ENCODE results near the gene LRMDA.
"Not testable (repeated sequence)": the region's sequence is repeated elsewhere in the genome, so short reads cannot be mapped to it uniquely, and the experiment has no call there.

LRMDA gene

GRCh38 chr10:75617485-75618155 lies 186.2 kb downstream of the LRMDA start:
- no peak for DNase-seq

GRCh38 chr10:75619635-75620034 lies 188.2 kb downstream of the LRMDA start:
- no peak for DNase-seq

- DNase-seq: no peak
Observed at GRCh38 chr10:75620356-75620755, 188.9 kb downstream of the LRMDA start.

DNA sequence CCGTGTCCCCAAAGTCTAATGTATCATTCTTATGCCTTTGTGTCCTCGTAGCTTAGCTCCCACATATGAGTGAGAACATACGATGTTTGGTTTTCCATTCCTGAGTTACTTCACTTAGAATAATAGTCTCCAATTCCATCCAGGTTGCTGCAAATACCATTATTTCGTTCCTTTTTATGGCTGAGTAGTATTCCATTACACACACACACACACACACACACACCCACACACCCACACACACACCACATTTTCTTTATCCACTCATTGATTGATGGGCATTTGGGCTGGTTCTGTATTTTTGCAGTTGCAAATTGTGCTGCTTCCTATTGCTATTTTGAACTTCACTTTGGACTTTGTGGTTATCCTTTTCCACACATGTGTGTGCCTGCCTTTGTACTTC lies 189.6 kb downstream of the LRMDA start:
- DNase-seq: not testable (repeated sequence)

GRCh38 chr10:75622503-75622902 lies 191.1 kb downstream of the LRMDA start:
- DNase-seq: no peak

DNA sequence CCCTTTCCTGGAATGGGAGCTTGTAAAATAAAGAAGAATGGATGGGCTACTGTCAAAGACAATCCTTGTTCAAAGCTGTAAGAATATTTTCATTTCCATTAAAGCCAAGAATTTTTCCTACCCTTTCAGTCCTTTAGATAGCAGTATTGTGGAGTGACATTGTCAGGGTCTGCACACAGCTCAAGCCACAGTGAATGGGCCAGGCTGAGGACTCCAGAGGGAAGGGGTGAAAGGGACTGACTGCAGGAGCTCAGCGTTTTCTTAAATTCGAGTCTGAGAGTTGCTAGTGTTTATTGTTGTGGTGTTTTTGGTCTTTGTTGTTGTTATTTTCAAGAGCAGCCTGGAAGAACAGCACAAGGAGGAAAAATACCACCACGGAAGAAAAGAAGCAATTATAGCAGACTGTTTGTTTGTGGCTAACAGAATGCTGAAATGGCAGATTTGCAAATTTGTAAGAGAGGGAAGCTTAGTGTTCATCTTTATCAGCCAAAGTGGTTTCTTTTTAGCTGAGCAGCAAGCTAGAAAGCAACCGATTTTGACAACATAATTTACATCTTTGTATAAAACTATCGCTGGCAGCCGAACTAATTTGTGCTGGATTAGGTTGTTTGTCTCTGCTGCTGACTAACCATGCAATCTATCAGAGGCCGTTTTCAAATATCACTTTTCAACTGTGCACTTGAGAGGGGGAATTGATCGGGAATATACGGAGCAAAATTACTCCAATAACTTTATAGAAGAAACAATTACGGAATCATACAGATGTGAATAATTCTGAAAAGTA lies 192.1 kb downstream of the LRMDA start:
- DNase-seq: no peak

DNA sequence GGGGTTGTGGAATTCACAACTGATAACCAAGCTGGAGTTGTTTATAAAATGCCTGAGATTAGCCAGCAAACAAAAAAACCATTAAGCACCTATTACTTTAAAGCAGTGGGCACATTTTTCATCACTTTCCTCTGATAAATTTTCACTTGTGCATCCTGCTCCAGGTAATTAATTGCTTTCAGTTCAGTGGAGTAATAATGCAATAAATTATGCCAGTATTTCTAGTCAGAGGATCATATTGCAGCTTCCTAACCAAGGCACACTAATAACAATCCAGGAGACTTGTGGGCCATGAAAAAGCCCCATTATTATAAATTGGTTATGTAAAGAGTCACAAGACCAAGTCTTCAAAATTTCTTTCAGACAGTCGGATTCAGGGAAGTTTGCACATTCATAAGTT lies 193.2 kb downstream of the LRMDA start:
- DNase-seq: no peak

DNA sequence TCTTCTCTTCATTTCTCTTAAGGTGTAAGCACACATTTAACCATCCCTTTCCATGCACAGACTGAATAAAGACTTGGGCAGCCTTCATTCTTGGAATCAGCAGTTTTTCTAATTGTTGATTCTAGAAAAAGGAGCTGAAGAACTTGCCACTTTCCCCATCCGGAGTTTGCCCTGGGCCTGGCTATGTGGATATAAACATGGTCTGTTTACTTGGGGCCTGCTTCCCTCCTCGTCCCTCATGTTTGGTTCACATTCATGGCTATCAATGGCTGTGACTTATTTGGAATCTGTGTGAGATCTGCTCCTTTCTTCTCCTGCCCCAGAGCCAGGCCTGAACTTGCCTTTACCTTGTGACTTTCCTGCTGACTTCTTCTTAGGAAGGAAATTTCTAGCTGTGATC lies 199.3 kb downstream of the LRMDA start:
- DNase-seq: no peak

GRCh38 chr10:75632805-75633462 lies 201.5 kb downstream of the LRMDA start:
- DNase-seq: no peak

- no peak for DNase-seq
Observed at GRCh38 chr10:75633568-75633967, 202.1 kb downstream of the LRMDA start.

DNA sequence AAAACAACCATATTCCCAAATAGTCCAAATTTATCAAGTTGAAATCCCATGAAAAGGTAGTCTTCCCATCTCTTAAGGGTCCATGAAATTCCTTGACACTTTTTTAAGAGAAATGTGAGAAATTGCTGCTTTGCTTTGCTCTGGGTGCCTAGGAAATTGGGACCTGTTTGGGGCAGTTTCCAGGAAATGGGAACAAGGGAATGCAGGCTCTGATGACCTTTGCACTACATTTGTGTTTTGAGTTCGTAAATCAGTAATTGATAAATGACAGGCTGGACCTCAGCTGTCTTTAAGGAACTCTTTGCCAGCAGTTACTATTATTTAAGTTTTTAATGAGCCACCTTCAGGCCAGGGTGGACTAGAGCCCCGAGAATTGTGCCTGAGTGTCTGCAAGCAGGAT lies 203.5 kb downstream of the LRMDA start:
- DNase-seq: no peak

DNA sequence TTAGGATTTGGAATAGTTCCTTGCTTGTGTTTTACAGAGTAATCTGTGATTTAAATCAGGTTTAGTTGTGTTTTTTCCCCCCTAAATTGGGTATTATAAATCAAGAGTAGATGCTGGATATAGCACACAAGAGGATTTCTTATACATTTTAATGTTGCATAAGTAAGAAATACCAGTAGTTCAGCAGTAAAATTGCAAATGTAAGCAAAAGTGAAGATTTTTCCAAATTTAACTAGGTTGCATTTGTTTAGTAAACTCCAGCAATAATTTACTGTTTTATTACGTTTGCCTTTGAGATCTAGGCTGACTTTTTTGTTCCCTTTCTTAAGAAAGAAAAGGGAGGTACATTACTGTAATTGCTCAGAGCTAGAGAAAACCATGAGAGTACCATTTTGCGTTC lies 207.3 kb downstream of the LRMDA start:
- no peak for DNase-seq

DNA sequence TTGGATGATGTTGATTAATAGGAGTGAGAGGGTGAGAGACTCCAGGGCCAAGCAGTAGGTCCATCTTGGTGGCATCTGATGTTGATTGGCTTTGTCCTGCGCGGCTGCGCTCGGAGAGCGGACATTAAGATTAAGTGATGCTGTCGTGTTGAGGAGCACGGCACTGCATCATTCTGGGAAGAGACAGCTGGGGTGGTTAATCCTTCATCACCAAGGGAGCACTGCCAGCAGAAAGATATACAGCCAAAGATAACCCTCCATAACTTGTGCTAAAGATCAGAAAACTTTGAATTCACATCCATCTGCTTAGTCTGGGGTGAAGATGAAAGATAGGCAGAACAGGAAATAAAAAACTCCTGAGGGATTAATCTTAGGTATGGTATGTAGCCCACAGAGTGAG lies 208.3 kb downstream of the LRMDA start:
- no peak for DNase-seq

DNA sequence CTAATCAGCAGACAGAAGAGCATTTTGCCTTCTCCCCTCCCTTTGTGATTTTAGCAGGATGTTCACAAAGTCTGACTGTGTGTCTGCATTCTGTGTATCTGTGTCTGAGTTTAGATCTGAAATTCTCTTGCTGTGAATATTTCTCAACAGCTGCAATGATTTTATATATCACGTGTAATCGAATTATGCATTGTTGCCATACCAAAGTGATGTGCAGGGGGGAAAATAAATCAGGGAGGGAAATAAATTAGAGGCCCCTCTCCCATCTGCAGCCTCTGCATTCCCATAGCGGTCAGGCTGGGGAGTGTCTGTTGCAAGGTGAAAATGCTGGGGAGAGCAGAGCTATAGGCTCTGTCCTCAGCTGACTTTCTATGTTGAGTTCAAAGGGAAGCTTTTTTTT lies 209.0 kb downstream of the LRMDA start:
- DNase-seq: no peak

- no peak for DNase-seq
Observed at GRCh38 chr10:75640803-75641202, 209.4 kb downstream of the LRMDA start.

- DNase-seq: no peak
Observed at GRCh38 chr10:75643405-75643804, 212.0 kb downstream of the LRMDA start.

DNA sequence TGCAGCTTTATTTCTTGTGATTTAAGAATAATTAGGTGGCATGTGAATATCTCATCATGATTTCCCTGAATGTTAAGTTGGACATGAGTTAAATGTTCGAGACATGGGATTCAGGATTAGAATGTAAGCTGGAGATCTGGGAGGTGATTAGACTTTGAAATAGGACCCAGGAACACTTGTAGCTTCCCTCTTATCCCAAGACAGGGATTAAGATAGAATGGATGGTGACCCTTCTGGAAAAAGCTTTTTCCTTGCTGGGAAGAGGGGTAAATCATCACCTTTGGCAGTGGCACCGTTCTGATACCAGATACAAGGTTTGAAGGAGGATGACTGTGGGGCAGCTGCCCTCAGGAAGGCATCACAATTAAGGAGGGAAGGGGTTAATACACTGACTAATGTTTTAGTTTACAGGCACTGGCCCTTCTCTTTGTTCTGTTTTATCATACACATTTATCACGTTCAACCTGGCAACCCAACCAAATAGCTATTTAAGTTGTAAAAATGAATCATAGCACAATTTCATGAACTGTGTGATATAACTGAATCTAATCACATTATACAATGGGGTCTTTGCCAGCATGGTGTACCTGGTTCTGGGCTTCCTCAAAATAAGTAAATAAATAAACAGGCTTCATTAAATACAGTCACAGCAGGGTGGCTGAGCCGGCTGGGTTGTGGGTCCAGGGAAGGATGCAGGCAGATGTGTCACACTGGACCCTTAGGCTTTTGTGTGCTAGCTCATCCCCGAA lies 212.7 kb downstream of the LRMDA start:
- DNase-seq: no peak

DNA sequence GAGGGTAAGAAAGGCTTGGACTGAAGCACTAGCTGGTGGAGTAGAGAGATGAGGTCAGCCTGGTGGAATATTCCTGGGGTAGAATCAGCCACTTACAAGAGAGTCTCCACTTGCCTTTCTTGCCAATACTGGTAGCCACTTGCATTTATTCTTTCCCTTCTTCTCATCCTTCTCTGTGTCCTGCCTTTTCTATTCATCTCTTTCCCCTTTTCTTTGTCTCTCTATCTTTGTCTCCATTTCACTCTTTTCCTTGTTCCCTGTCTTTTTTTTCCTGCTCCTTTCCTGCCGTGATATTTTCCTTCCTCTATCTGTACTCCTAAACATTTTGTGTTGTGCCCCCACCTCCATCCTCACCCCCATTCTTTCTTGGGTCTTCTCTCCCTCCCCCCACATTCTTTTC lies 214.3 kb downstream of the LRMDA start:
- DNase-seq: no peak

DNA sequence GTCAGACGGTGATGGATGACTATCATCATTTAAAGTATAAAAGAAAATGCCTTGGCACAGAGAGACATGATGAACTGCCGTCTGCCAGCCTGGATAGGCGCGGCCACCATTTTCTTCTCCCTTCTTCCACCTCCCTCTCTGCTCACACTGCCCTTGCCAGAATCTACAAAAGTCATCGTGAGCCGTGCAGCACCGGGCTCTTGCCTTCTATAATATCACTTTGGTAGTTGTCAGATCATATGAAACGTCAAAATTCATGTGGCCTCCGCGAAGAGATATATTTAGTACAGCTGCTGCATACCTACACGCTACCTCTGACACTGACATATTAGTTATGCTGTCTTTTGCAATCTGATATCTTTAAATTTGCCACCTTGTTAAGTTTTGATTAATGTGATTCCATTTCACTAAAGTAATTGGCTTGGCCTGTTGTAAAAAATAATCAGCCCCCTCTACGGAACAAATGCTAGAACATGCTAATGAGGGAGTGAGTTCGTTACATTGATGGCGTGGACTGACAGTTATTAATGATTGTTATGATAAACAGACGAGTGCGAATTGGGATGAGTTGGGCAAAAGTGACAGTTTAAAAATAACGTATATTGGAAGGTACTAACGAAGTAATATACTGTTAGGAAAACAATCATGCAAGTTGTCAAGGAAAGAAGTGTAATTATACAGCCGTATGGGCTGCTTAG lies 214.9 kb downstream of the LRMDA start:
- DNase-seq: no peak

DNA sequence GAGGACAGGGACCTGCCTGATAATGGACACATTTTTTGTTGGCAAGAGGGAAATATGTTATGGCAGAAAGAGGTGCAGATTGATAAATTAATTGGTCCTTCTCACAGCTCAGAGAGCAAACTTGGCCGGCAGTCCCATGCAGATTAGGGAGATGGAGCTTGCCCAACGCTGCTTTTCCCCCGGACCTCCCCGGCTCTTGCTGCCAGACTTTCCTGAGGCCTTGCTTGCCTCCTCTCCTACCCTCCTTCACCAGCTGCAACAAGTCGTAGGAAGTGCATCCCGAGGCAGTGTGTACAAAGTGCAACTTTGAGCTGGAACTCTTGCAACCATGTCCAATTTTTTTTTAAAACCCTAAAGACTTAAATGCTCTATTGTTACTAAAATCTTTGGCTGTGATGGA lies 215.5 kb downstream of the LRMDA start:
- no peak for DNase-seq

DNA sequence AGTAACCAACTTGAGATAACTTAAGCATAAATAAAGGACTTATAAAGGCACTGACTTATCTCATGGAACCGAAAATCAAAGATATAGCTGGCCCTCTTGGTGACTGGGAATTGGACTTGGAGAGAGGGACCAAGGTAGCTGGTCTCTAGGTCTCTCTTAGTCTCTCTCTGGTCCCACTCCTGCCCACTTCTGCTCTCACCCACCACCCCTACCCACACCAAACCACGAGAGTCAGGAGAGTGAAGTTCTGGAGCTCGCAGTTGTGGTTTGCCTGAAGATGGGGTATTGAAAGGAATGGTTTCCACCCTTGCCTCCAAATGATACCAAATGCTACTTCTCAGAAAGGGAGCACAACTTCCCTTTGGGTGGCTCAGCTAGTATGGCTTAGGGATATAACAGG lies 216.3 kb downstream of the LRMDA start:
- no peak for DNase-seq

GRCh38 chr10:75648351-75648750 lies 216.9 kb downstream of the LRMDA start:
- no peak for DNase-seq

- DNase-seq: no peak
Observed at GRCh38 chr10:75648854-75649253, 217.4 kb downstream of the LRMDA start.
